HepG2 (cell line): ENCODE measurements around the gene IGFBP6. TPM values are rescaled to one million over a fixed set of nuclear protein-coding genes. Genes with fewer than 3 reads are reported as not detected.

Experiments used
- EZH2 ChIP-seq: conservative IDR thresholded peaks from 2 replicates; pipeline ENCODE4 v1.6.1; 2012; ENCODE audit warnings: mild to moderate bottlenecking, low read depth, low read length, moderate library complexity
- FOXJ3 ChIP-seq: sonication (generic); formaldehyde crosslinking; IDR thresholded peaks from 2 replicates; pipeline ENCODE4 v1.4.0; 2020; ENCODE audit warnings: missing genetic modification reagents, mild to moderate bottlenecking, borderline replicate concordance
- HCFC1 ChIP-seq: fragments of 150-350 bp; IDR thresholded peaks from 2 replicates; pipeline ENCODE4 v1.6.1; 2014; ENCODE audit warnings: low read depth, low read length
- PITX1 ChIP-seq: sonication (generic); formaldehyde crosslinking; IDR thresholded peaks from 2 replicates; pipeline ENCODE4 v1.5.1; 2020; ENCODE audit warnings: mild to moderate bottlenecking, missing genetic modification reagents
- SPEN ChIP-seq: sonication (generic); formaldehyde crosslinking; IDR thresholded peaks from 2 replicates; pipeline ENCODE4 v1.5.1; 2020; ENCODE audit warnings: low read depth, mild to moderate bottlenecking, missing genetic modification reagents
- ZNF484 ChIP-seq: sonication (generic); formaldehyde crosslinking; IDR thresholded peaks from 2 replicates; pipeline ENCODE4 v1.5.1; 2020; ENCODE audit warnings: mild to moderate bottlenecking, low read depth, missing genetic modification reagents, borderline replicate concordance
- ZNF552 ChIP-seq: sonication (generic); formaldehyde crosslinking; IDR thresholded peaks from 2 replicates; pipeline ENCODE4 v1.9.0; 2022; ENCODE audit warnings: missing genetic modification reagents, mild to moderate bottlenecking, borderline replicate concordance
- polyA plus RNA-seq, 8 experiments: library from polyadenylated mRNA; depleted of rRNA in 3 of 8; stranded (reverse) in 7 of 8; unstranded in 1 of 8; fragments of >200 nt; fragmentation: Illumina TruSeq in 4 of 8; extraction: Trizol in 4 of 8; gene quantifications; 2 replicates each; pipeline versions ENCODE4 v1.2.1 to v1.2.3, GENCODE V29; 2011 to 2016; ENCODE audit warnings: low read depth in 4 of 8, missing spikeins in 1 of 8, mixed read lengths in 1 of 8; ENCODE audit not compliant: insufficient read depth in 1 of 8
- total RNA-seq, 5 experiments: library from RNA; depleted of rRNA; stranded (reverse); fragments of >200 nt; fragmentation: Illumina TruSeq; extraction: Trizol; gene quantifications; 2 replicates each; pipeline ENCODE4 v1.2.3, GENCODE V29; 2016; ENCODE audit warnings: low read depth in 1 of 5
- TF ChIP-seq, protein P1 (sequence below), 2 experiments: fragments of 450-650 bp in 1 of 2; sonication (generic) in 1 of 2; formaldehyde crosslinking; IDR thresholded peaks; 2 replicates each; pipeline versions ENCODE4 v1.5.0 to v1.8.0; 2020 to 2022; ENCODE audit warnings: mild to moderate bottlenecking in 1 of 2, missing genetic modification reagents in 1 of 2
- TF ChIP-seq, protein P2 (sequence below): sonication (generic); formaldehyde crosslinking; IDR thresholded peaks from 2 replicates; pipeline ENCODE4 v1.8.0; 2022; ENCODE audit warnings: low read depth, missing genetic modification reagents
- TF ChIP-seq, protein P3 (sequence below): sonication (generic); formaldehyde crosslinking; IDR thresholded peaks from 2 replicates; pipeline ENCODE4 v1.4.0; 2020; ENCODE audit warnings: mild to moderate bottlenecking, low read depth, missing genetic modification reagents
- TF ChIP-seq, protein P4 (sequence below): sonication (generic); formaldehyde crosslinking; IDR thresholded peaks from 2 replicates; pipeline ENCODE4 v1.4.0; 2020; ENCODE audit warnings: missing genetic modification reagents
- TF ChIP-seq, protein P5 (sequence below): sonication (generic); formaldehyde crosslinking; IDR thresholded peaks from 2 replicates; pipeline ENCODE4 v1.4.0; 2020; ENCODE audit warnings: missing genetic modification reagents, mild to moderate bottlenecking, borderline replicate concordance
- TF ChIP-seq, protein P6 (sequence below): sonication (generic); formaldehyde crosslinking; IDR thresholded peaks from 2 replicates; pipeline ENCODE4 v1.4.0; 2020; ENCODE audit warnings: mild to moderate bottlenecking, missing genetic modification reagents
- TF ChIP-seq, protein P7 (sequence below): sonication (generic); formaldehyde crosslinking; IDR thresholded peaks from 2 replicates; pipeline ENCODE4 v1.5.0; 2020; ENCODE audit warnings: mild to moderate bottlenecking, missing genetic modification reagents

The IGFBP6 gene
- total and polyA plus RNA-seq, 2 of the 13 experiments (the other 11 are each of a cell fraction or from before 2014, with no cell fraction given), result 3.9 to 25.2 TPM

DNA sequence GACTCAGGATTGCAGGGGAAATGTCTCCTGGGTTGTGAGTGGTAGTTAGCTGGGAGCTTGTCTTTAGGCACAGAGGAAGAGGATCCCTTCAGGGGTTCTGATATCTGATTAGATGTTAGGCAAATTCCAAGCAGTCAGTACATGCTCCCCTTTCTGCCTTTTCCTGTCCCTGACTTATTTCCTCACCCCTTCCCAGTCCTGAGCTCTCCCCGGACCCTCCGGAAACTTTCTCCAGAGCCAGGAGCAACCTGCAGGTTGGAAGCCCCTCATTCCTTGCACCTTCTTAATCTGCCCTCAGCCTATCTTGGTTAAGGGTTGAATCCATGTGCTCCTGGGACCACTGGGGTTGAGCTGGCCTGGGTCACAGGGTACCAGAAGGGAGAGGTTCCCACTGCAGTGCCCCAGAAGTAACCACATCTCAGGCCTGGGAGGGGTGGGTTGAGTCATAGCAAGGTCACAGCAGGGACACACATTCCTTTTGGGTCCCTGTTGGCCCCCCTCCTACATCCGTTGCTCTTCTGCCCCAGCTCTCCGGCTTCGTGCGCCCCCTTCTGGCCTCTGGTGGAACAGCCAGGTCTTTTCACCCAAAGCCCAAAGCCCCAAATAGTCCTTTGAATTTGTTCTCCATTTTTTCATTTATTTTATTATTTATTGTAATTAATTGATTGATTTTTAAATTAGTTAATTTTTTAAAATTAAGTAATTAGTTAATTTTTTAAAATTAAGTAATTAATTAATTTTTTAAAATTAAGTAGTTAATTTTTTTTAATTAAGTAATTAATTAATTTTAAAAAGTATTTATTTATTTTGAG lies 1.8 kb downstream of the IGFBP6 start (continued):
- TF ChIP-seq, protein P1, sequence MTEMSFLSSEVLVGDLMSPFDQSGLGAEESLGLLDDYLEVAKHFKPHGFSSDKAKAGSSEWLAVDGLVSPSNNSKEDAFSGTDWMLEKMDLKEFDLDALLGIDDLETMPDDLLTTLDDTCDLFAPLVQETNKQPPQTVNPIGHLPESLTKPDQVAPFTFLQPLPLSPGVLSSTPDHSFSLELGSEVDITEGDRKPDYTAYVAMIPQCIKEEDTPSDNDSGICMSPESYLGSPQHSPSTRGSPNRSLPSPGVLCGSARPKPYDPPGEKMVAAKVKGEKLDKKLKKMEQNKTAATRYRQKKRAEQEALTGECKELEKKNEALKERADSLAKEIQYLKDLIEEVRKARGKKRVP (CRISPR knock-in tag; IDR thresholded peaks at IDR 0.05), result no peak
- TF ChIP-seq, protein P2, sequence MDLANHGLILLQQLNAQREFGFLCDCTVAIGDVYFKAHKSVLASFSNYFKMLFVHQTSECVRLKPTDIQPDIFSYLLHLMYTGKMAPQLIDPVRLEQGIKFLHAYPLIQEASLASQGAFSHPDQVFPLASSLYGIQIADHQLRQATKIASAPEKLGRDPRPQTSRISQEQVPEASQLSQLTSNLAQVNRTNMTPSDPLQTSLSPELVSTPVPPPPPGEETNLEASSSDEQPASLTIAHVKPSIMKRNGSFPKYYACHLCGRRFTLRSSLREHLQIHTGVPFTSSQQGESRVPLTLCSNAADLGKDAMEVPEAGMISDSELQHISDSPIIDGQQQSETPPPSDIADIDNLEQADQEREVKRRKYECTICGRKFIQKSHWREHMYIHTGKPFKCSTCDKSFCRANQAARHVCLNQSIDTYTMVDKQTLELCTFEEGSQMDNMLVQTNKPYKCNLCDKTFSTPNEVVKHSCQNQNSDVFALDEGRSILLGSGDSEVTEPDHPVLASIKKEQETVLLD (CRISPR knock-in tag), result no peak
- no peak for TF ChIP-seq ZNF484
- TF ChIP-seq HCFC1, result no peak
- TF ChIP-seq, protein P3, sequence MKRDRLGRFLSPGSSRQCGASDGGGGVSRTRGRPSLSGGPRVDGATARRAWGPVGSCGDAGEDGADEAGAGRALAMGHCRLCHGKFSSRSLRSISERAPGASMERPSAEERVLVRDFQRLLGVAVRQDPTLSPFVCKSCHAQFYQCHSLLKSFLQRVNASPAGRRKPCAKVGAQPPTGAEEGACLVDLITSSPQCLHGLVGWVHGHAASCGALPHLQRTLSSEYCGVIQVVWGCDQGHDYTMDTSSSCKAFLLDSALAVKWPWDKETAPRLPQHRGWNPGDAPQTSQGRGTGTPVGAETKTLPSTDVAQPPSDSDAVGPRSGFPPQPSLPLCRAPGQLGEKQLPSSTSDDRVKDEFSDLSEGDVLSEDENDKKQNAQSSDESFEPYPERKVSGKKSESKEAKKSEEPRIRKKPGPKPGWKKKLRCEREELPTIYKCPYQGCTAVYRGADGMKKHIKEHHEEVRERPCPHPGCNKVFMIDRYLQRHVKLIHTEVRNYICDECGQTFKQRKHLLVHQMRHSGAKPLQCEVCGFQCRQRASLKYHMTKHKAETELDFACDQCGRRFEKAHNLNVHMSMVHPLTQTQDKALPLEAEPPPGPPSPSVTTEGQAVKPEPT (CRISPR knock-in tag), result no peak; the same call in 1 of the 2 replicates
- TF ChIP-seq PITX1 (CRISPR knock-in tag), result no peak
- TF ChIP-seq, protein P4, sequence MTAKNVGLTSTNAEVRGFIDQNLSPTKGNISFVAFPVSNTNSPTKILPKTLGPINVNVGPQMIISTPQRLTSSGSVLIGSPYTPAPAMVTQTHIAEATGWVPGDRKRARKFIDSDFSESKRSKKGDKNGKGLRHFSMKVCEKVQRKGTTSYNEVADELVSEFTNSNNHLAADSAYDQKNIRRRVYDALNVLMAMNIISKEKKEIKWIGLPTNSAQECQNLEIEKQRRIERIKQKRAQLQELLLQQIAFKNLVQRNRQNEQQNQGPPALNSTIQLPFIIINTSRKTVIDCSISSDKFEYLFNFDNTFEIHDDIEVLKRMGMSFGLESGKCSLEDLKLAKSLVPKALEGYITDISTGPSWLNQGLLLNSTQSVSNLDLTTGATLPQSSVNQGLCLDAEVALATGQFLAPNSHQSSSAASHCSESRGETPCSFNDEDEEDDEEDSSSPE, result no peak
- TF ChIP-seq, protein P5, sequence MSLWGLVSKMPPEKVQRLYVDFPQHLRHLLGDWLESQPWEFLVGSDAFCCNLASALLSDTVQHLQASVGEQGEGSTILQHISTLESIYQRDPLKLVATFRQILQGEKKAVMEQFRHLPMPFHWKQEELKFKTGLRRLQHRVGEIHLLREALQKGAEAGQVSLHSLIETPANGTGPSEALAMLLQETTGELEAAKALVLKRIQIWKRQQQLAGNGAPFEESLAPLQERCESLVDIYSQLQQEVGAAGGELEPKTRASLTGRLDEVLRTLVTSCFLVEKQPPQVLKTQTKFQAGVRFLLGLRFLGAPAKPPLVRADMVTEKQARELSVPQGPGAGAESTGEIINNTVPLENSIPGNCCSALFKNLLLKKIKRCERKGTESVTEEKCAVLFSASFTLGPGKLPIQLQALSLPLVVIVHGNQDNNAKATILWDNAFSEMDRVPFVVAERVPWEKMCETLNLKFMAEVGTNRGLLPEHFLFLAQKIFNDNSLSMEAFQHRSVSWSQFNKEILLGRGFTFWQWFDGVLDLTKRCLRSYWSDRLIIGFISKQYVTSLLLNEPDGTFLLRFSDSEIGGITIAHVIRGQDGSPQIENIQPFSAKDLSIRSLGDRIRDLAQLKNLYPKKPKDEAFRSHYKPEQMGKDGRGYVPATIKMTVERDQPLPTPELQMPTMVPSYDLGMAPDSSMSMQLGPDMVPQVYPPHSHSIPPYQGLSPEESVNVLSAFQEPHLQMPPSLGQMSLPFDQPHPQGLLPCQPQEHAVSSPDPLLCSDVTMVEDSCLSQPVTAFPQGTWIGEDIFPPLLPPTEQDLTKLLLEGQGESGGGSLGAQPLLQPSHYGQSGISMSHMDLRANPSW, result no peak
- TF ChIP-seq, protein P6, sequence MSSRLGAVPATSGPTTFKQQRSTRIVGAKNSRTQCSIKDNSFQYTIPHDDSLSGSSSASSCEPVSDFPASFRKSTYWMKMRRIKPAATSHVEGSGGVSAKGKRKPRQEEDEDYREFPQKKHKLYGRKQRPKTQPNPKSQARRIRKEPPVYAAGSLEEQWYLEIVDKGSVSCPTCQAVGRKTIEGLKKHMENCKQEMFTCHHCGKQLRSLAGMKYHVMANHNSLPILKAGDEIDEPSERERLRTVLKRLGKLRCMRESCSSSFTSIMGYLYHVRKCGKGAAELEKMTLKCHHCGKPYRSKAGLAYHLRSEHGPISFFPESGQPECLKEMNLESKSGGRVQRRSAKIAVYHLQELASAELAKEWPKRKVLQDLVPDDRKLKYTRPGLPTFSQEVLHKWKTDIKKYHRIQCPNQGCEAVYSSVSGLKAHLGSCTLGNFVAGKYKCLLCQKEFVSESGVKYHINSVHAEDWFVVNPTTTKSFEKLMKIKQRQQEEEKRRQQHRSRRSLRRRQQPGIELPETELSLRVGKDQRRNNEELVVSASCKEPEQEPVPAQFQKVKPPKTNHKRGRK (CRISPR knock-in tag), result no peak
- TF ChIP-seq FOXJ3 (CRISPR knock-in tag), result no peak
- TF ChIP-seq, protein P7, sequence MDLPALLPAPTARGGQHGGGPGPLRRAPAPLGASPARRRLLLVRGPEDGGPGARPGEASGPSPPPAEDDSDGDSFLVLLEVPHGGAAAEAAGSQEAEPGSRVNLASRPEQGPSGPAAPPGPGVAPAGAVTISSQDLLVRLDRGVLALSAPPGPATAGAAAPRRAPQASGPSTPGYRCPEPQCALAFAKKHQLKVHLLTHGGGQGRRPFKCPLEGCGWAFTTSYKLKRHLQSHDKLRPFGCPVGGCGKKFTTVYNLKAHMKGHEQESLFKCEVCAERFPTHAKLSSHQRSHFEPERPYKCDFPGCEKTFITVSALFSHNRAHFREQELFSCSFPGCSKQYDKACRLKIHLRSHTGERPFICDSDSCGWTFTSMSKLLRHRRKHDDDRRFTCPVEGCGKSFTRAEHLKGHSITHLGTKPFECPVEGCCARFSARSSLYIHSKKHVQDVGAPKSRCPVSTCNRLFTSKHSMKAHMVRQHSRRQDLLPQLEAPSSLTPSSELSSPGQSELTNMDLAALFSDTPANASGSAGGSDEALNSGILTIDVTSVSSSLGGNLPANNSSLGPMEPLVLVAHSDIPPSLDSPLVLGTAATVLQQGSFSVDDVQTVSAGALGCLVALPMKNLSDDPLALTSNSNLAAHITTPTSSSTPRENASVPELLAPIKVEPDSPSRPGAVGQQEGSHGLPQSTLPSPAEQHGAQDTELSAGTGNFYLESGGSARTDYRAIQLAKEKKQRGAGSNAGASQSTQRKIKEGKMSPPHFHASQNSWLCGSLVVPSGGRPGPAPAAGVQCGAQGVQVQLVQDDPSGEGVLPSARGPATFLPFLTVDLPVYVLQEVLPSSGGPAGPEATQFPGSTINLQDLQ (CRISPR knock-in tag), result no peak
- TF ChIP-seq ZNF552 (CRISPR knock-in tag), result no peak
- no peak for TF ChIP-seq EZH2
- TF ChIP-seq SPEN (CRISPR knock-in tag), result 0 out of 2 replicates have a peak, but pooled peaks have one; percentile 41
